Endothelial cell of hepatic sinusoid (primary cell): ENCODE results near the gene CTSZ.
"Not testable (repeated sequence)": the region's sequence is repeated elsewhere in the genome, so short reads cannot be mapped to it uniquely, and the experiment has no call there.

Source experiments
- in situ Hi-C: cut with HindIII; loops from 2 replicates; pipeline ENCODE4 v1.10.0; 2017; ENCODE audit warnings: low sequenced_read_pairs

Gene CTSZ

DNA sequence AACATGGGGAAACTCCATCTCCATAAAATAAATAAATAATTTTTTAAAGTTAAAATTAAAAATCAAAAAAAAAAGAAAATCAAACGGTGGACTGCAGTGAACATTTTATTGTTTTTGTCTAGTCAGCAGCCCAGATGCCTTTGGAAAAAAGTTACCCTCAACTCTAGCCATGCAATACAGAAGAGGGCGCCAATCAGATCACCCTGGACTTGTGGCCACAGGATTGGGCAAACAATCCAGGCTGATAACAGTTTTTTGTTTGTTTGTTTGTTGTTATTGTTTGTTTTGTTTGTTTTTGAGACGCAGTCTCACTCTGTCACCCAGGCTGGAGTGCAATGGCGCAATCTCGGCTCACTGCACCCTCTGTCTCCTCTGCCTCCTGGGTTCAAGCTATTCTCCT, 56.5 kb downstream of the CTSZ start:
- in situ Hi-C loops: no loop called here

DNA sequence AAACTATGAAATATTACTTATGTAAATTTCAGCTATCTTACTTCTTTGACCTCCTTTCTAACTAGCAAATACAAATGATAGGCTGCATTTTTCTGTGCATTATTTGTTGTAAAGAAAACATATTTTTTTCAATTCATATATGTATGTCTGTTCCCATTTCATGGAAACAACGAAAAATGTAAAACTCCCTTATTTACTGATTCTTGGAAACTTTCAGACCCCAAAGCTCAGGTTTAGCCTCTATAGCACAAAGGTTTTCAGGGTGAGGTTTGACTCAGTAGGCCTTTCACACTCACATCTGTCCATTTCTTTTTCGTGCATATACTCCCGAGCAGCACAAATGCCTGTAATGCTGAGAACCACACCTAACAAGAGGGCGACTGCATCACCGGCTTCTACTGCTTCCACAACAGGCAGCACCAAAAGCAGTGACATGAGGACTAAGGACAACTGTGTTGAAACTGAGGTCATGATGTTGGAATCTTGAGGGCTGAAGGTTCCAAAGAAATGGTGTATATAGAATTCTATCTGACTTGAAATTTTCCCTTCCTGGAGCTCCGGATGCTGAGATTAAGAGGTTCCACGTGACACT, 59.2 kb downstream of the CTSZ start:
- in situ Hi-C loops: not testable (repeated sequence)

GRCh38 chr20:58945965-58946631, 61.0 kb downstream of the CTSZ start:
- in situ Hi-C loops: no loop called here
